Putamen (tissue), 1 donor: ENCODE measurements around the gene CDYL2.

Experiments
- DNase-seq: peaks from one replicate; pipeline ENCODE4 v3.0.0-alpha.2; 2016; ENCODE audit warnings: low spot score

CDYL2 gene

DNA sequence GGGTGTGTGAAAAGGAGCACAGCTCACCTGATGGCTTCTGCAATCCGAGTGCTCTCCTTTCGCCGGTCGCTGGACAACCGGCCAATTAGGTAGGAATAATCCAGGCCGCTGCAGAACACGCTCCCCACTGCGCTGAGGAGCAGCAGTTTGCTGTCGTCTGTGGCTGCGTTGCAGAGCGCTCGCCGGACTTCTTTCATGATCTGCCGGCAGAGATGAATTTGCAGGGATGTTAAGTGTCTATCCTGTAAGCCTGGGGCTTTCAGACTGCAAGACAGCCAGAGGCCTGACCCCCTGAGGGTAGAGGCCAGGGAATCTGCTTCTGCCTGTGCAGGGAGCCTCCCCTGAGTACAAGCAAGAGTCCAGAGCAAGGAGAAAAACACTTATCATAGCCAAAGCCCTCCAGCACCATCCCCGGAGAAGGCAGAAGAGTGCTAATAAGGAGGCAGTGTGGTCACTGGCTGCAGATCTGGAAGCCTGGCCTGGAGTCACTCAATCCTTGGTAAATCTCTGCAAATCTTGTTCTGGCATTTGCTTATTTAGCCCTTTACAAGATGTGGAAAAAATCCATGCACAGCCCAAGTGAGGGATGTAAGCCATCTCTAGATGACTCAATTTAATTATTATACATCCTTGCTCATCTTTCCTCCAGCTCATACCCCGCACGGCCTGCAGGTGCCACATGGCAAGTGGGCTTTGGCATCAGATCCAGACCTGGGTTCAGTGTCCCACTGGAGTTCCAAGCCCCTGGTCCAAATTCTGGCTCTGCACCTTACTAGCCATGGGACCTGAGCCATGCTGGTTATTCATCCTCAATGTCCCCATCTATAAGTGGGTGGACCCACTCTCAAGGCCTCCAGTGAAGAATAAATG is 183.4 kb downstream of the CDYL2 start:
- DNase-seq = no peak

GRCh38 chr16:80619824-80620223 is 184.6 kb downstream of the CDYL2 start:
- DNase-seq = no peak

GRCh38 chr16:80618862-80619648 is 185.3 kb downstream of the CDYL2 start:
- DNase-seq = no peak

- no peak for DNase-seq
These were observed 188.0 kb downstream of the CDYL2 start for GRCh38 chr16:80616362-80616761.

DNA sequence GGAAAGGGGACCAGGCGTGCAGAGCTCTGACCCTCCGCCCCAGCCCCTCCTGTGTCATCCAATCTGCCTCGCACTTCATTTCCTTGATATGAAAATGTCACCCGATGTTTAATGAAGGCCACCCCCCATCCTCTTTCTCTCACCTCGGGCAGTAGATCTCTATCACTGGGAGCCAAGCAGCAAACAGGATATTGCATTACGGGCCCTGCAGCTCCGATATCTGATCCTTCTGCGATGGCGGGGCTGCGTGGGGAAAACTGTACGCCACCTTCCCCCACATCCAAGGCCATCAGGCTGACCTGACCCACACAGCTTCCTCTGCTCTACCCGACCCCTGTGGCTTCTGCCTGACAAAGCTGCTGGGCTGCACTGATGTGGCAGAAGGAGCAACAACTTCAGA is 188.7 kb downstream of the CDYL2 start:
- DNase-seq = no peak

DNA sequence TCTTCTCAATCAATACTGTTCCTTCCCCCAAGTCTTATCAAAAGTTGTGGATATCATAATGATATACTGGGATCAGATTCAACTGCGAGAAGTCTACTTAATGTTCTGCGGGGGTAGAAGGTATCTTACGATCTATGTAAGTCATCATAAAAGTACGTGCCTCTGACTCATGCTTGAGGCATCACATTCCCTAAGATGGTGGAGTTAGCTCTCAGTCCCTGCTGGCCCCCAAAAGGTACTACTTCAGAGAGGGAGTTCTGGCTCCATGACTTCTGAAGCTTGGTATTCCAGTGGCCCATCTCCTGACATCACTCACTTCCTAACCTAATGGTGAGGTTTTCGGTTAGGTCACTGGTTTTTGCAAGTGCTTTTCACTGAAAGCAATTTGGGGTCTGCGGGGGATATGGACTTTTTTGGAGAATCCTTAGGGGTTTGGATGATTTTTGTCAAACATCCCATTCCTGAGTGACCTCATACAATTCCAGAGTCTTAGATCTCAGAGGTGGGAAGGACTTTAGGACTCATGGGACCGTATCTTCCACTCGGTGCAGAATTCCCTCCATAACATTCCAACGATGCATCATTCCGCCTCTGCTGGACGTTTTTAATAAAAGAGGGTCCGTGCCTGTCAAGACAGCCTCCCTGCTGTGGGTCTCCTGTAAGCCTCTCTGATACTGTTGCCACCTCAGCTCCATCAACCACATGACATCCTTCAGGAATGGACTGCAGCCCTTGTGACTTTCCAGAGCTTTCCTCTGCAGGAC is 189.3 kb downstream of the CDYL2 start:
- DNase-seq = no peak

DNA sequence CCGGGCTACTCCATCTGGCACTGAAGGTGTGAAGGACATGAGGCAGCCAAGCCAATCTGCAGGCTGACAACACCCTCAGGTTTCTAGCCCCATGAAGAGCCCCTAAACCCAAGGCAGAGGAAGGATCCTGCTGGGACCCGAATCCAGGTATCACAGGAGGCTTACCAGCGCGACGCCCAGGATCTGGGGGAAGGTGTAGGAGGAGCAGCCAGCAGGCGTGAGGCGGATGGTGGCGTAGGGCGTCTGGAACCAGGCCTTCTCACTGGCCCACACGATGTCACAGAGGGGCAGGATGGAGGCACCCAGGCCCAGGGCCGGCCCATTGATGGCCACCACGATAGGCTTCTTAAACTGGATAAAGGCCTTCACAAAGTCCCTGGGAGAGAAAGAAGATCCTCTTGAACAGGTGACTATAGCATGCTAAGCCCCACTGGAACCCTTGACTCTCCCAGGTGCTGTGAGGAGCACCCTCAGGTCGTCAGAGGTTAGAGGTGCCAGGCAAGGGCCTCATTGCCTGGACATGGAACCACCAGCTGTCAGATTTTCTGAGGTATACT is 191.9 kb downstream of the CDYL2 start:
- DNase-seq = no peak

DNA sequence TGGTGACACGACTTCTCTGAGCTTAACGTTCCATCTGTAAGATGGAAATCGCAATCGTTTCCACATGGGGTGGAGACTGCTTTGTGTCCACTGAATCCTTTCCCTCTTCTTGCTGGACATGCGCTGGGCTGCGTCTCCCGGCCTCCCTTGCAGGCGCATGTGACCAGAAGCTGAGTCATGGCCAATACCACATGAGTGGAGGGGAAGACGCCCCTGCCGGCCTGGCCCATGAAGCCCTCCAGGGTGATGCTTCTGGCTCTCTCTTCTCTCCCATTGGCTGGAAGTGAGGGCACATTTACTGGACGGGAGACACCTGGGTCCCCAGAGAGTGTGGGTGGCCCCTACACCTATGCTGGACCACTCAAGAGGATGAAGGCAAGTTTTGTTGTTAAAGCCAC is 192.5 kb downstream of the CDYL2 start:
- DNase-seq = no peak

- DNase-seq = no peak
These were observed 193.0 kb downstream of the CDYL2 start for GRCh38 chr16:80611171-80611929.

- no peak for DNase-seq
These were observed 193.8 kb downstream of the CDYL2 start for GRCh38 chr16:80610481-80611156.

DNA sequence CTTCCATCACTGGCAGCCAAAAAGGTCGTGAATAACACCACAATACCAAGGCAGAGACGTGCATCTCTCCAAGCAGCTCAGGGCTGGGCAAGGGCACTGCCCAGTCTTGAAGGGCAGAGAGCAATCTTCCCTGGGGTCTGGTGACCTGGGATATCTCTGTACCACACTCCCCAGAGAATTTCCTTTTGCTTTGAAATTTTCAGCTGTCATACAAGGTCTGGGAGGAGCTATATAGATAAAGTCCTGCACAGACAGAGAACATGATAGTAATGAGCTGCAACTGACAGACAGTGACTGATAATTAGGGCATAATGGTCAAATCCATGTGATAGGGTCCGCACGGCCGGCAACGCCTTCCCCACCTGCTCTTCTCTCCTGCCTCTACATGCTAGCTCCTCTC is 195.5 kb downstream of the CDYL2 start:
- no peak for DNase-seq

DNA sequence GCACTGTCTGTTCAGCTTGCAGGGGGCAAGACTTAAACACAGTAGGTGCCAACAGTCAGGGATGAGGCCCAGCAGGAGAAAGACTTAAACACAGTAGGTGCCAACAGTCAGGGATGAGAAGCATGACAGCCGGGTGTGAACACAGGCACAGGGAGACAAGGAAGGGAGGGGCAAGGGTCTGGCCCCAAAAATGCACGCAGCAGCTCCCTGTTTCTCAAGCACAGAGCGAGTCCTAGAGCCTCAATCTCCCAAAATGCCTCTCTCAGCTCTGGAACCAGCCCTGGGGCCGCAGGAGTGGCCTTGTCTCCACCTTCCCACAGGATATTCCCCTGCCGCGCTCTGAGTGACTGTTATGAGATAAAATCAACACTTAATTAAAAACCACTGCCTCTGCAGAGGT is 197.2 kb downstream of the CDYL2 start:
- DNase-seq = no peak

DNA sequence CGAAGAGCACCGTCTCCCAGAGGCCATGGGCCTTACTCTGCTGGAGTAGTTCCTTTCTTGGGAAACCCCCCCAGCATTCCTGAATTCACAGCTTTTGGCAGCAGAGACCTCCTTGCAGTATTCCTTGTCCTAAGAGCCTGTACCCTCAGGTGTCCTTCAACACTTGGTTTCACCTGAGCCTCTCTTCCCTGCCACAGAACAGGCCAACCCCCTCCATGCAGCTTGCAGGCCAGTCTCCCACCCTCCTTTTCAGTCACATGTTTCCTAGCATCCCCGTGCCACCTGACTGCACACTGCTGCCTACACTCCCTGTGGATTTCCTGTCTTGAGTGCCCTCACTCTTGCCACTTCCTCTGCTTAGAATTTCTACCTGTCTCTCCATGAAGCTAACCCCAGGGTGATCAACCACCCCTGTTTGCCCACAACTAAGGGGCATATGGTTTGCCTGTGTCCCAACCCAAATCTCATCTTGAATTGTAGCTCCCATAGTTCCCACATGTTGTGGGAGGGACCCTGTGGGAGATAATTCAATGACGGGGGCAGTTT is 198.1 kb downstream of the CDYL2 start:
- no peak for DNase-seq

- no peak for DNase-seq
These were observed 199.6 kb downstream of the CDYL2 start for GRCh38 chr16:80604600-80605355.

GRCh38 chr16:80602894-80603293 is 201.5 kb downstream of the CDYL2 start:
- DNase-seq = no peak

- no peak for DNase-seq
These were observed 203.2 kb downstream of the CDYL2 start for GRCh38 chr16:80601182-80601581.

DNA sequence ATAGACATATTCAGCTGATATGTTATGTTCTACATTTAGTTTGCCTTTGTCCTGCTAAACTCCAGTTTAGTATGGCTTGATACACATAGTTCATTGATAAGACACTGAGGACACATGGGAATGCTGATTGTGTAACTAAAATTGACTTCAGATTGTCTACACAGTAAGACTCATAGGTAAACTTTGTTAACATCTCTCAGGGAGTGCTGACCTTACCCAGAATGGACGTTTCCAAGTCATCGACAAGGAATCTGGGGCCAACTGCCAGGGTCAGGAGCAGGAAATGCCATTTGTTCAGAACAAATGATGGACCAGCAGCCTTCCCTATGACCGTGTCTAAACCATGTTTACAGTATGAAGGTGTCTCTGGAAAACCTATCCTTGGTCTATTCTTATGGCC is 204.9 kb downstream of the CDYL2 start:
- no peak for DNase-seq

DNA sequence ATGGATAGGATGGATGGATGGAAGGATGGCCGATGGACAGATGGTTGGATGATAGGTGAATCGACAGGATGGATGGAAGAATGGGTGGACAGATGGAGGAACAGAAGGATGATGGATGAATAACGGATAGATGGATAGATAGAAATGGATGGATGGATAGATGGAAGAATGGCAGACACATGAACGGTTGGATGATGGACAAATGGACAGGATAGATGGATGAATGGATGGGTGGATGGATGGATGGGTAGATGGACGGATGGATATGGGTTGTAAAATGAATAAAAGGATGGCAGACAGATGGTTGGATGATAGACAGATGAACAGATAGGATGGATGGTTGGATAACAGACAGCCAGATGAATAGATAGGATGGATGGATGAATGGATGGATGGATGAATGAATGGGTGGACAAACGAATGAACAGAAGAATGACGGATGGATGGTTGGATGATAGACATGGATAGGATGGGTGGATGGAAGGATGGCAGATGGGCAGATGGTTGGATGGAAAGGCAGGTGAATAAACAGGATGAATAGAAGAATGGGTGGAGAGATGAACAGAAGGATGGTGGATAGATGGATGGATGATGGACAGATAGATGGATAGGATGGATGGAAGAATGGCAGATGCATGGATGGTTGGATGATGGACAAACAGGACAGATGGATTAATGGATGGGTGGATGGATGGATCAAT is 207.7 kb downstream of the CDYL2 start:
- DNase-seq = no peak

DNA sequence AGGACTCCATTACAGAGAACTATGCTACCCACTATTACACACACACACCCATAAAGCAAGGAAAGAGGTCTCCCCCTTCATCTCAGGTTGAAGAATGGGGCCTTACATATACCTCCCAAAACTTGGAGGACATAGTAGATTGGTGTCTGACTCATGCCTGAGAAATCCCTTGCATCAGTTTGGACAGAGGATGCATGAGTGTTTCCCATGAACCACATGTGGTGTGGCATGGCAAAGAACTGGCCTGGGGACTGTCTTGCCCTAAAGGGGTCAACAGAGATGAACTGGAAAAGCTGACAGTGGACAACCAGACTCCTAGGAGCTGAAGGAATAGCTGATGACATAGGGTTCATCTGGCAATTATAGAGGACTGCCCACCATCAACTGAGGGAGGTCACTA is 209.6 kb downstream of the CDYL2 start:
- DNase-seq = no peak
